NT2/D1 (cell line): Measurements from ENCODE around the gene C11orf52.

Experiments used
- SUZ12 ChIP-seq: IDR thresholded peaks from 2 replicates; pipeline ENCODE4 v1.6.1; 2011; ENCODE audit not compliant: insufficient read length, insufficient read depth; ENCODE audit errors: extremely low read depth
- ZNF274 ChIP-seq: IDR thresholded peaks from 2 replicates; pipeline ENCODE4 v1.6.1; 2011; ENCODE audit warnings: mild to moderate bottlenecking, low read depth, low read length

DNA sequence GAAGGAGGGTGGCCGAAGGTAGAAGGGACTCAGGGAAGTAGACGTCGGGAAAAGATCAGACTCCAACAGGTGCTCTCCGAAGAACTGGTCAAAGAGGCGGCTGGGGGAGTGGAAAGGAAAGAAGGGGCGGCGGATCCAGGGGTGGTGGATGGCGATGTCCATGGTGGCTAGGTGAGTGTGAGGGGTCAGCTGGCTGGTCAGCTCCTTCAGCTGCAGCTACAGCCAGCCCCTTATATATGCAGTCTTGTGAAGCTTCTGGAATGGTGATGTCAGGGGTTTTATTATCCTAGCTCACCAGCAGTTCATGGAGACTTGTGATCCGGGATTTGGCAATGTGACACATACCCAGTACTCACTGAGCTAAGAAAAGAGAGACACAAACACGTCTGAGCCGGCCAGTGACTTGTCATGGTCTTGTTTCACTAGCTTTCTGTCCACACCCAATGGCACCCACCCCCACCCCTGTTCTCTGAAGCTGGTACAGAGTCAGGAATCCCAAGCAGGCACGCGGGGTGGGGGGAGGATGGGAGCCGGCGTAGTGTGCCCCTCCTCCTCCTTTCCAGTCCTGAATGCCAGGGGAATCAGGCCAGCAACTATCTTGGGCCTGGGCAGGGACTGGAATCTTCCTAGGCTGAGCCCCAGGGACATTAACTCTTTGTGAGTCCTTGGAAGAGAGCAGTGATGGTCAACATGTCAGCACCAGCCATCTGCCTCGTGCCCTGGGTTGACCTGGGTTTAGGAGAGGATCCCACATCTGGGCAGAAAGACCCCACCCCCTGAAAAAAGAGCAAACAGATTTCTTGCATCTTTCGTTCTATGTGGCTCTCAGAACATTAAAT is 6.9 kb upstream of the C11orf52 start, which contains the start of gene CRYAB:
- TF ChIP-seq ZNF274, result no peak
- no peak for TF ChIP-seq SUZ12
